GM21737 (cell line): ENCODE measurements around the gene TFE3.

Experiments used
- ATAC-seq: cut with Tn5 transposase; IDR thresholded peaks from one replicate; pipeline ENCODE4 v1.9.1; 2021; ENCODE audit warnings: mild to moderate bottlenecking, moderate library complexity; ENCODE audit not compliant: unreplicated experiment

TFE3 gene

DNA sequence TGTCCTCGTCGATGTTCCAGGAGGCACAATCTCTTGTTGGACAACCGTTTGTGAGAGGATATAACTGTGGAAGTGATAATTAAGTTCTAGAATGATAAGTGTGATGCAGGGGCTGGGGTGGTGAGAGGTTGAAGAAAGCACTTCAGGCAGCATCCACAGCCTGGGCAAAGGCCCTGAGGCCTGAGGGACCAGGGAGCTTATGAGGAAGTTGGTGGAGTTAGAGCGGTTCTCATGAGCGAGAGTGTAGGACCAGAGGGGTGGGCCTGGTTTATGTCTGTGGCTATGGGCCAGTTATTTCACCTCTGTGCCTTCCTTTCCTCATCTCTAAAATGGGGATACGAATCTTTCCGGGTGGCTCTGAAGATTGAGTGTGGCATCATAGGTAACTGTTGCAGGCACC is 18.3 kb upstream of the TFE3 start:
- ATAC-seq = no peak

DNA sequence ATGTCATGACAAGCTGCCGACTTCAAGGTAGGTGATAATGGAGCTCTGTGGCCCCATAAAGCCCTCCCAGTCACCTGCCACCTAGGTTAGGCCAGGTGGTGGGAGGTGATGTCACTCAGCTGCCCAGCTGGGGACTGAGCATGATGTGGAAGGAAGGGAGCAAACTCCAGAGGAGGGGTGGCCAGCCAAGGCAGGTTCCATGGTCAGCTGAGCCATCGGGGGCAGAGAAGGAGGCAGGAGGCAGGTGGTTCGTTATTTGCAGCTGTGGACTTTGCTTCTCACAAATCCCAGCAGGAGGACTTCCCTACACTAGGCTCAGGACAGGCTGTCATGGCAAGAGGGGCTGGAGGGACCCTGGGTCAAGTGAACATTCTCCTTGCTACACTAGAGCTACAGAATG is 17.8 kb upstream of the TFE3 start:
- no peak for ATAC-seq

DNA sequence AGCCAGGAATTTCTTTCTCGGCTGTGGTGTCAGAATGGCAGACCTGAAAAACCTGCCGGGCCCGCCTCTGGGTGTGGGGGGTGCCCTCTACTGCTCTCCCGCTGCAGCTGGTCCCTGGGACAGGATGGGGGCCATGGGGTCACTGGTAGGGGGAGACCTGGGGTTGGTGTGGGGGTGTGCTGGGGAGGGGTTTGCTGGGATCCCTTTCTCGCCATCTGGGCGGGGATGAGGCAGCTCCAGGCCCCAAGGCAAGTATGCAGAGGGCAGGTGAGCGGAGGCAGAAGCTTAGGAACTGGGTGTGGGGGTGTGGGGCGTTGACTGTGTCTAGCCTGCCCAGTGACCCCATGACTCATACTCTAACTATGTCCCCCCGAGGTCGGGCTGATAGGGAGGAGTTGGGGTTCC is 16.5 kb upstream of the TFE3 start:
- ATAC-seq = no peak

DNA sequence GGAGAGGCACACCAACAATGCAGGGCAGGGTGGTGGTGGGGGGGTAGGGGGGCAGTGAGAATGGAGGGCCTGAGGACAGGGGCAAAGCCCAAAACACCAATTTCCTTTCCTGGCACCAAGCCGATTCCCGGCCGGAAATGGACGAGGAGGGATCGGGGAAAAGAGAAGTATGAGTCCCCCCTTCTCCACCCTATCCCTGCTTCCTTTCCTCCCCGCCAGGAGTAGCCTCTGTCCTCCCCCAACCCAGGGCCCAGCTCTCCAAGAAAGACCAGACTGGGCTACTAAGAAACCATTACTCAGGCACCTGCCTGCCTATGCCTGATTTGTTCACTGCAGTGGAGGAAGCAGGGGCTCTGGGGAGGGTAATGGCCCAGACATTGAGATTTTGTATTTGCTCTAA is 16.0 kb upstream of the TFE3 start:
- no peak for ATAC-seq

DNA sequence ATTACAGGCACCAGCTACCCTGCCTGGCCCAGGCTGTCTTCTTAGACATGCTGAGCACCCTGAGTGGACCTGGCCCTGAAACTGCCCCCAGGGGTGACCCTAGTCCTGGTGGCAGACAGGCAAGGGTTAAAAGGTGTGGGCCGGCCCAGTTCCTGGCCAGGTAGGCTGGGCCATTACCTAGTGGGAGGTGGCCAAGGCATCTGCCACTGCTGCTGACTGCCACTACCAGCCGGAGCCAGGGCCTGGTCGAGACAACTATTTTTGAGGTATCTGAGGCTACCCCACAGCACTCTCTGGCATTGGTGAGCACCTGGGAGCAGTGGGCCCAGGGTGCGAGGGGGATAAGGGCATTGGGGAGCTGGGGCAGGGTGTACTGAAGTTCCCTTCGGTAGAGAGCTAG is 15.6 kb upstream of the TFE3 start, which contains the start of gene CCDC120:
TSS of gene CCDC120 (plus strand) at position 206 of the 400 bp plus-strand sequence. CDS start 3,043 bp downstream, outside the sequence.
- no peak for ATAC-seq

DNA sequence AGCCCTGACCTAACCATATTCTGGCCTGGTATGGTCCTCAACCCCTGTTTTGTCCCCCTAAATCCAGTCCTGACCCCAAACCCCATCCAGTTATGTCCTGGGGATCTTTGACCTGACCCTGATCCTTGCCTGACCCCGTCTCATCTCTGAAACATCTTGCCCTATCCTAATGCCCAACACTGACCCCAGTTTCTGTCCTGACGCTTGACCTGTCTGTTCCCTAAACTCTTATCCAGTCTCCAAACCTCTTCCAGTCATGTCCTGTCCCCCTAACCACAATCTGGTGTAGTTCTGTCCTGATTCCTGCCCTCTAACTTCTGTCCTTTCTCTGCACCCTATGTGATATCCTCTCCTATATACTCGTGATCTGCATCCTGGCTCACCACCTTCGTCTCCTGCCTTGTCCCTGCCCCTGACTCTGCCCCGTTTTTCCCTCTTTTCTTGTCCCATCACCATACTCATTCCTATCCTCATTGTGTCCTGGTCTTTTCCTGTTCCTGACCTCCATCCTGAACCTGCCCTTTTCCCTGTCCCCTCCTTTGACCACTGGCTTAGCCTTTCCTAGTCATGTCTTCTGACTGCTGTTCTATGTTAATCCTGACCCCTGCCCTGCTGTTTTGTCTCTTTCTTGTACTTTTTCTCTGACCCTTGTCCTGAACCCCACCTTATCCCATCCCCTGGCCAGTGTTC is 11.1 kb upstream of the TFE3 start:
- ATAC-seq = no peak

DNA sequence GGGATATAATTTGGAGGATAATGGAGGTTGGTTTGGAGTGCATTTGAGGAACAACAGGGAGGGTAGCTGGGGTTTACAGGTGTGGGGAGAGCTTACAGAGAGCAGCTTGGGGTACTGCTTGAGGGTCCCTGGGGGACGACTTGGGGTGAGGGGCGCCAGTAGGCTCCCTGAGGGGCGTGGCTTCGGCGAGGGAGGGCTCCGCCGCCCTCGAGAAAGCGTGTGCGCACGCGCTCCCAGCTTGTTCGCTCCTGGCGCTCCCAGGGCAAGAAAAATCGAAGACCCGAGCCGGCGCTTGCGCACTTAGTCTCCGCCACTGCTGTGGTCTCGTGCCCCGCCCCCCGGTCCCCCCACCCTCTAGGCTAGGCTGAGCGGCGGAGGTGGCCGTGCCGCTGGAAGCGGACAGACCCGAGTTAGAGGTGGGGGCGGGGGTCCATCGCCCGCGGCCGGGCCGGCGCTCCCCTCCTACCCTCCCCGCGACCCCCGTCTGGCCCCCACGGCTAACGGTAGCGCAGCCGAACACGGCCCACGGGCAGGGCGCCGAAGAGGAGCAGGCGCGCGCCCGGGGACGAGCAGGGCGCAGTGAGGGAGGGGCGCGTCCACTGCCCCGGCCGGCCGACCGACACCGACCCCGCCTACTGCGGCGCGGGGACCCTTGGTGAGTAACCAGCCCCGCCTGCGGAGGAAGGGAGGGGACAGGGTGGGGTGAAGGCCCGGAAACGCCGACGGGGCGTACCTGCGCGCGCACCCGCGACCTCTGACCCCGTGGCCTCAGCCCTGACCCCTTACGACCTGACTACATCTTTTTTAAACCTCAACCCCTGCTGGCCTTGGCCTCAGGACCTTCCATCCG is 10.3 kb upstream of the TFE3 start:
- ATAC-seq = no peak

DNA sequence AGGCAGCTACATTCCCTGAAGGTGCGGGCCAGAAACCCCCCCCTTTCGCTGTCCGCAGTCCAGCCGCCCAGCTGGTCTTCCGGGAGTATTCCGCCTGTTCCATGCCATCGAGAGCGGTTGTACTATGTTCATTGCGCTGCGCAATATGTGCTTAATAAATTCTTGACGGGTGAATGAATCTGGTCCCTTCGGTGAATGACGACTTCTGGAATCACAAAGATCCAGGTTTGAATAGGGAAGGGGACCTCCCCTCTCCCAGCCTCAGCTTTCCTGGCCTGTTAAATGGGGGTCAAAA is 777 bp upstream of the TFE3 start:
- no peak for ATAC-seq

DNA sequence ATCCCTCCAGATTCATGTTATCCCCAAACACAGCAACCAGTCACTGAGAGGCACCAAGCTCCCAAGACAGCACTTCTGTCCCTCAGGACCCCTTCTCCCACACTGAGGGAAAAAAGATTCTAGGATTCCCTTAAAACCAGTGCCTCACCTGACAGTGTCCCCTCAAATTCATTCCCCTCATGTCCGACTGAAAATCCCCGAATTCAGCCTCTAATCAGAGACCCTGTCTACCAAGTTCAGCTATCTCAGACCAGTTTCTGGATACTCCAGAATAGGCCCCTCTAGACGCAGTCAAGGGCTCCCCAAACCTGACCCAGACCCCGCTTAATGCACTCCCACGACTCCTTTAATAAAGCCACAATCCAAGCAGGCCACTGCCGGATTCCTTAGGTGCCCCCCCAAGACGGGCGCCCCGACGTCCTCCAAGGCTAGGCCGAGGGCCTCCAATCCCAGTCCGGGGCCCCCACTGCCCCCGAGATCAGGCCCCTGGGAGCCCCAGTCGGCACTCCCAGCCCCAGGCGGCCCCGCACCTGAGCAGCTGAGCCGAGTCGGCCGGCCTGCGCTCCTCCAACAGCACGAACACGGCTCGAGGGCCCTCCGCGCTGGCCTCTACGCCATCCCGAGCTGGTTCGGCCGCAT is 457 bp downstream of the TFE3 start:
- no peak for ATAC-seq

DNA sequence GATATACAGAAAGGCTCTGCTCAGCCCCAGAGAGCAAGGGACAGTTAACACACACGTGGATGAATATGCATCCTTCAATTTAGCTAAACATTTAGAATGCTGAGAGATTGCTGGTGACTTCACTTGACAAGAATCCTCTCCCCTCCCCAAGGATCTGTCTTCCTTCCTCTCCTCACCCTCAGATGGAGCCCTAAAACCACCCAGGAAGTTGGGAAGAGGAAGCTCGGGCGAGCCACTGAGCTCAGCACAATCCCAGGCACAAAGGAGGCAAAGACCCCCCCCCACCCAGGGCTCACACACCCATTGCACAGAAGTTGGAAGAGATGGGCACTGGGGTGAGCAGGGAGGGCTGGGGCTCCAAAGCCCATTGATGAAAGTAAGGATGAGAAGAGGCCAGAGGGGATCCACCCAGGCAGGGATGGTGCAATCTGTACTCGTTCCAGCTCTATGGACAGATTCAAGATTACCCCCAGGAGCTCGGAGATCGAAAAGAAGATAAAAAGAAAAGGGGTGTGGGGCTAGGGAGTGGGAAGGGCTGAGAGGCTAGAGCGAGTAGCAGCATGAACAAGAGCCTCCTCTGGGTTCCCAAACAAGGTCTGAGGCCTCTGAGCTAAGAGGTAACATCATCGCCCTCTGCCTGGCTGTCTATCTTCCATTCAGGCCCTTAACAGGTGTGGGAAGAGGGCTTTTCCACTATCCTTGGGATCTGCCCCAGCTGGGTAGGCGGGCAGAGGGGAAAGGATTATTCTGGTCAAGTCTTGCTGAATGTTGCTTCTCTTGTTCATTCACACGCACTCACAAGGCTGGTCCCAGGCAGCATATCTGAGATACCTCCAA is 1.2 kb downstream of the TFE3 start:
- no peak for ATAC-seq

DNA sequence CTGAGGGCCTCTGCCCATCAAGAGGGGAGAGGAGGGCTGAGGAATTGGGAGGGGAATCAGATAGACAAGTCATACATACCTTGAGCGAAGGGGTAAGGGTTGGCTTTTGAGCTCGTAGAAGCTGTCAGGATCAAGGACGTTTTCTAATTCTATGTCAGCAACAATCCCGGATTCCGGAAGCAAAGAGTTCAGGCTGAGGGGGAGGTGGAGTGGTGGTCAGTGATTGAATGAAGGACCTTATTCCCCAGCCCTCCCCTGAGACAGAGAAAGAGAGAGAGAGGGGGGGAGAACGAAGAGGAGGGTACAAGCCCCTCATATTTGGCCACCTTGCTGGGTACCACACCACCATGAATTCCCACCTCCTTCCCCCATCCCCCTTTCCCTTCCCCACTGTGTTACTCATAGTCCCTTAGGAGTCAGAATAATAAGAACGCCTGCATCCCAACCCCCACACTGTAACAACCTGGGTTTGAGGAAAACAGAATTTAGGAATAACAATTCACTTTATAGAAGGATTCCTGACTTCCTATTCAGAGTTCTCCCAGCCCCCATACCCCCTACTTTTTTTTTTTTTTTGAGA is 2.7 kb downstream of the TFE3 start:
- no peak for ATAC-seq

DNA sequence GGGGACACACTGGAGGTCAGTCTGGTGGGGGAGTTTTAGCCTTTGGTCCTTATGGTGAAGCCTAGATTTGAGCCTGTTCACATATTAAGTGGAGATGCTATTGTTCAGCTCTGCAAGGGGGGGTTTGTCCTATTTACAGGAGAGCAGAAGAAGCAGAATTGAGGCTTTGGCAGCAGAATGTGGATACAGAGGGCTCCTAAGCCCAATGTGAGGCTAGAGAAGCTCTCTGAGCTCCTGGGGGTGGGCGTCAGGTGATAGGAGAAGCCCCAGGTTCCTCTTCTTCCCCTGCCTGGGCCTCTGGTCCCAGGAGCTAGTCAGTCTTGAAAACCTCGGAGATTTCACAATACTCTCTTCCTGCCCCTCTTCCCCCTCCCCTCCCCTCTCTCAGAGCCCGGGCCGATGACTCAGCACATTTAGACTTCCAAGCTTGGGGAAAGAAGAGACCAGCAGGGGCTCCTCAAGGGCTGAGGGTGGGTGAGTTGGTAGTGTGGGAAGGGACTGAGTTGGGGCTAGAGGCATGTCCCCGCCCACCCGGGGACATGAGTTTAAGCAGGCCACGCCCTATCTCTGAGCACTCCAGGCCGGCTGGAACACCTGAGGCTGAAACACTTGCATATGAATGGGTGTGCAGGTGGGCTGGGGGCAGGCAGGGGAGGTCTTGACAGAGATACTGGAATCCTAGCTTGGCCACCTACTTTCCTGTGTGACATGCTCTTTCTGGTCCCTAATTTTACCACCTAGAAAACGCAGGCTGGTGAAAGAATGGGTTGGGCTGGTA is 3.4 kb downstream of the TFE3 start:
- ATAC-seq = no peak

DNA sequence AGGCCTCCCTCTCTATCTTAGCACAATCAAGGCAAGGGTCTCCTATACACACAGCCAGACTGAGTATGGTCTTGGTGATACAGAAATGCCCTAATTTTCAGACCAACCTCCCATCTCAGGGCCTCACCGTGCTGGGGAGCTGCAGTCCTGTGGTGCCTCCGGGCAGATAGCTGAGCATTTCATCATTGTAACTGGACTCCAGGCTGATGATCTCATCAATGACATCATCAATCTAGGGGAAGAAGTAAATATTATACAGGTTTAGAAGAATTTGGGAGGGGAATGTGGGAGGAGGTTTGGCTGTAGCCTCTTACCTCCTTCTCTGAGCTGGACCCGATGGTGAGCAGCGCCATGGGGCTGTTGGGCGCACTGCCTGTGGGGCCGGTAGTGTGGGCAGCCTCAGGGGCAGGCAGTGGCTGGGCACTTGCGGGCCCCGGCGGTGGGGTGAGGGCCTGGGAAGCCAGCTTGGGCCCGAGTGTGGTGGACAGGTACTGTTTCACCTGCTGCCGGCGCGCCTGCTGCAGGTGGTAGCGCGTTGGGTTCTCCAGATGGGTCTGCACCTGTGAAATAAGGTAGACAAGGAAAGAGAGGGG is 5.2 kb downstream of the TFE3 start:
- no peak for ATAC-seq

DNA sequence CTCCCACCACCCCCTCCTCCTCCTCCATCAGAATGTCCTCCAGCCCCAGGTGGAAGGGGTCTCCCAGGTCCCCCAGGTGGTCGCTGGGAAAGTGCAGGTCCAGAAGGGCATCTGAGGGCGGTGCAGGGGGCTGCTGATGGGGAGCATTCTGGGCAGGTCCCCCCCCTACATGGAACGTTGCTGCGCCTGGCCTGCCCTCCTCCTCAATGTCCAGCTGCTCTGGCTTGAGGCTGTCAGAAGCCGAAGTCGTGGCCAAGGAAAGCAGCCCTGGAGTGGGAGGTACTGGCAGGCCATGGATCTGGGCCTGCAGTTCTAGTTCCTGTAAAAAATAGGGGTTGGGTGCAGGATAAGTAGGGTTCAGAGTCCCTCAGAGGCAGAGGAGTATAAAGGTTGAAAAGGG is 12.9 kb downstream of the TFE3 start:
- ATAC-seq = no peak

DNA sequence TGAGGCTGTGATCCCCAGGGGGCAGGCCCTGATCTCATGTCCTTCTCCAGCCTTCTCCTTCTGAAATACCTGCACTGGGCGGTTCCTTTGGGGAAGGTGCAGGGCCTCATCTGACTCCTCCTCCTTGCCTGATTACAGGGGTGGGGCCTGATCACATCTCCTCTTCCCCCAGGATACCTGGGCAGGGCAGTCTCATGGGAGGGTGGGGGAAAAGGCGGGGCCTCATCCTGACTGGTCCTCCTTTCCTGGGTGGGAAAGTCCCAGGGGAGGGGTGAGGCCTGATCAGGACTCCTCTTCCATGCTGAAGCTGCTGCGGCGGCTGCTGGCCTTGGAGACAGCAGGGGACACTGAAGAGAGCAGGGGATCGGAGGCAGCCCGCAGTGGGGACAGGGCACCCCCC is 13.3 kb downstream of the TFE3 start:
- no peak for ATAC-seq

DNA sequence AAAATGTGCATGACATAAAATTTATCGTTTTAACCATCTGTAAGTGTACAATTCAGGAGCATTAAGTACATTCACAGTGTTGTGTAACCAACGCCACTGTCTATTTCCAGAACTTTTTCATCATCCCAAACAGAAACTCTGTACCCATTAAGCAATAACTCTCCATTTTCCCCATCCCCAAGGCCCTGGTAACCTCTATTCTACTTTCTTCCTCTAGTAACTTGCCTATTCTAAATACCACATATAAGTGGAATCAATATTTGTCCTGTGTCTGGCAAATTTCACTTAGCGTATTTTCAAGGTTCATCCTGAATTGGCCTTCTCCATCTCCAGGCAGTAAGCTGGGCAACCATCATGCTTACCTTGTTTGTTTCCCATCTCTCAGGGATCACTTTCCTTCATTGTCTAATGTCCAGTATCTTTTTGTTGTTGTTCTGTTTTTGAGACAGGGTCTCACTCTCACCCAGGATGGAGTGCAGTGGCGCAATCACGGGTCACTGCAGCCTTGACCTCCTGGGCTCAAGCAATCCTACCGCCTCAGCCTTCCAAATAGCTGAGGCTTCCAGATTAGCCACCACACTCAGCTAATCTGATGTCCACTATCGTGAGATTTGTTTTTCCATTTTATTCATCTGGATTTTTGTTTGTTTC is 23.4 kb downstream of the TFE3 start:
- no peak for ATAC-seq

DNA sequence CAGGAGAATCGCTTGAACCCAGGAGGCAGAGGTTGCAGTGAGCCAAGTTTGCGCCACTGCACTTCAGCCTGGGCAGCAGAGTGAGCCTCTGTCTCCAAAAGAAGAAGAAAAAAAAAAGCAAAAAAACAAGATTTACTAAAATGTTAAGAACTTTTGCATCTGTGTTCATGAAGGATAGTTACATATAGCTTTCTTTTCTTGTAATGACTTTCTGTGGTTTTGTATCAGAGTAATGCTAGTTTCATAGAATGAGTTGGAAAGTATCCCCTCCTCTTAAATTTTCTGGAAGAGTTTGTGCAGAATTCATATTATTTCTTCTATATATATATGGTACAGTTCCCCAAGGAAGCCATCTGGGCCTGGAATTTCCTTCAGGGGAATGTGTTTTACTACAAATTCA is 24.1 kb downstream of the TFE3 start:
- ATAC-seq = no peak

DNA sequence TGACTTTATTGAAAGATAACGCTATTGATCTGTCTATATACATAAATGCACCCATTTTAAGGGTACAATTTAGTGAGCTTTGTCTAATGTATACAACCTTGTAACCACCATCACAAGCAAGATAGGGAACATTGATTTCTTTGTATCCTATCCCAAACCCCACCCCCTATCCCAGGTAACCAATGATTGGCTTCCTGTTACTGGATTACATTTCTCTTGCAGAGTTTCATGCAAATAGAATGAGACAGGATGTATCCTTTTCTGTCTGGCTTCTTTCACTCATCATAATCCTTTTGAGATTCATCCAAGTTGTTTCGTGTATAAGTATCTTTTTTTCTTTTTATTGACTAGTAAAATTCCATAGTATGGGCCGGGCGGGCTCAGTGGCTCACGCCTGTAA is 39.5 kb downstream of the TFE3 start:
- no peak for ATAC-seq
